HepG2 (cell line): ENCODE results near the gene MTG1. TPM values are rescaled to one million over a fixed set of nuclear protein-coding genes. Genes with fewer than 3 reads are reported as not detected.
A peak's percentile ranks its signal among the peaks of the same experiment; 100 is the strongest.

Experiments used
- ETV5 ChIP-seq: IDR thresholded peaks from 2 replicates; pipeline ENCODE4 v1.6.1; 2018; ENCODE audit warnings: missing biosample characterization, missing genetic modification reagents, inconsistent platforms, borderline replicate concordance
- HCFC1 ChIP-seq: fragments of 150-350 bp; IDR thresholded peaks from 2 replicates; pipeline ENCODE4 v1.6.1; 2014; ENCODE audit warnings: low read depth, low read length
- KIAA2018 ChIP-seq: sonication (generic); formaldehyde crosslinking; IDR thresholded peaks from 2 replicates; pipeline ENCODE4 v1.5.0; 2020; ENCODE audit warnings: mild to moderate bottlenecking, missing genetic modification reagents, borderline replicate concordance
- NFRKB ChIP-seq: fragments of 450-650 bp; IDR thresholded peaks from 2 replicates; pipeline ENCODE4 v1.6.1; 2017
- NFYB ChIP-seq: sonication (generic); formaldehyde crosslinking; IDR thresholded peaks from 2 replicates; pipeline ENCODE4 v1.4.0; 2020; ENCODE audit warnings: missing genetic modification reagents
- RELA ChIP-seq: sonication (generic); formaldehyde crosslinking; IDR thresholded peaks from 2 replicates; pipeline ENCODE4 v1.4.0; 2020; ENCODE audit warnings: missing genetic modification reagents
- TBL1XR1 ChIP-seq: fragments of 150-350 bp; IDR thresholded peaks from 2 replicates; pipeline ENCODE4 v1.6.1; 2014; ENCODE audit warnings: borderline replicate concordance, low read length; ENCODE audit not compliant: partially characterized antibody
- THAP9 ChIP-seq: sonication (generic); formaldehyde crosslinking; IDR thresholded peaks from 2 replicates; pipeline ENCODE4; 2020; ENCODE audit warnings: missing genetic modification reagents, mild to moderate bottlenecking, borderline replicate concordance
- ZFP91 ChIP-seq: sonication (generic); formaldehyde crosslinking; IDR thresholded peaks from 2 replicates; pipeline ENCODE4 v1.9.0; 2022; ENCODE audit warnings: missing genetic modification reagents, mild to moderate bottlenecking, borderline replicate concordance
- ZNF143 ChIP-seq: sonication (generic); formaldehyde crosslinking; IDR thresholded peaks from 2 replicates; pipeline ENCODE4 v1.4.0; 2020; ENCODE audit warnings: missing genetic modification reagents
- ZNF230 ChIP-seq: sonication (generic); formaldehyde crosslinking; IDR thresholded peaks from 2 replicates; pipeline ENCODE4 v1.4.0; 2020; ENCODE audit warnings: mild to moderate bottlenecking, missing genetic modification reagents
- ZNF639 ChIP-seq: conservative IDR thresholded peaks from 2 replicates; pipeline ENCODE4 v1.6.1; 2018; ENCODE audit warnings: missing genetic modification reagents
- polyA plus RNA-seq, 8 experiments: library from polyadenylated mRNA; depleted of rRNA in 3 of 8; stranded (reverse) in 7 of 8; unstranded in 1 of 8; fragments of >200 nt; fragmentation: Illumina TruSeq in 4 of 8; extraction: Trizol in 4 of 8; gene quantifications; 2 replicates each; pipeline versions ENCODE4 v1.2.1 to v1.2.3, GENCODE V29; 2011 to 2016; ENCODE audit warnings: low read depth in 4 of 8, missing spikeins in 1 of 8, mixed read lengths in 1 of 8; ENCODE audit not compliant: insufficient read depth in 1 of 8
- total RNA-seq, 5 experiments: library from RNA; depleted of rRNA; stranded (reverse); fragments of >200 nt; fragmentation: Illumina TruSeq; extraction: Trizol; gene quantifications; 2 replicates each; pipeline ENCODE4 v1.2.3, GENCODE V29; 2016; ENCODE audit warnings: low read depth in 1 of 5
- TF ChIP-seq, protein P1 (sequence below): sonication (generic); formaldehyde crosslinking; IDR thresholded peaks from 2 replicates; pipeline ENCODE4 v1.5.0; 2020; ENCODE audit warnings: missing genetic modification reagents, mild to moderate bottlenecking, borderline replicate concordance

Gene MTG1
- total and polyA plus RNA-seq, 2 of the 13 experiments (the other 11 are each of a cell fraction or from before 2014, with no cell fraction given) = 42.0 to 103 TPM

GRCh38 chr10:133378251-133379096, 15.5 kb upstream of the MTG1 start (continued):
- TF ChIP-seq TBL1XR1 = no peak
- TF ChIP-seq NFYB (CRISPR knock-in tag) = no peak
- no peak for TF ChIP-seq NFRKB
- TF ChIP-seq, protein P1, sequence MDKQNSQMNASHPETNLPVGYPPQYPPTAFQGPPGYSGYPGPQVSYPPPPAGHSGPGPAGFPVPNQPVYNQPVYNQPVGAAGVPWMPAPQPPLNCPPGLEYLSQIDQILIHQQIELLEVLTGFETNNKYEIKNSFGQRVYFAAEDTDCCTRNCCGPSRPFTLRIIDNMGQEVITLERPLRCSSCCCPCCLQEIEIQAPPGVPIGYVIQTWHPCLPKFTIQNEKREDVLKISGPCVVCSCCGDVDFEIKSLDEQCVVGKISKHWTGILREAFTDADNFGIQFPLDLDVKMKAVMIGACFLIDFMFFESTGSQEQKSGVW (CRISPR knock-in tag) = no peak
- TF ChIP-seq ZFP91 (CRISPR knock-in tag) = peak; percentile 86
- no peak for TF ChIP-seq ETV5 (CRISPR knock-in tag)
- TF ChIP-seq ZNF230 = peak; percentile 75
- peak; percentile 37; the same call in 1 of the 2 replicates for TF ChIP-seq THAP9
- no peak for TF ChIP-seq RELA (CRISPR knock-in tag)
- TF ChIP-seq ZNF143 (CRISPR knock-in tag) = peak; percentile 22; the same call in 1 of the 2 replicates
- no peak for TF ChIP-seq HCFC1
- TF ChIP-seq KIAA2018 (CRISPR knock-in tag) = no peak
- TF ChIP-seq ZNF639 (CRISPR knock-in tag) = no peak
